GM23338 (cell line): Measurements from ENCODE around the gene TNC. TPM values are rescaled to one million over a fixed set of nuclear protein-coding genes. Genes with fewer than 3 reads are reported as not detected.

Source experiments
- ATAC-seq: fragments of 200-7000 bp; cut with Tn5 transposase; 3 replicates; pipeline ENCODE4 v1.9.1; 2020
- DNase-seq: peaks from one replicate; pipeline ENCODE4 v3.0.0-alpha.2; 2015; ENCODE audit warnings: low spot score
- H2AFZ ChIP-seq: fragments of 200-600 bp; sonication (generic); 2 replicates; pipeline ENCODE4 v1.8.0; 2016; ENCODE audit warnings: antibody characterized with exemption, mild to moderate bottlenecking, moderate library complexity
- H3F3A ChIP-seq: fragments of 200-600 bp; sonication (generic); replicated peaks from 2 replicates; pipeline ENCODE4 v1.8.0; 2017; ENCODE audit warnings: antibody characterized with exemption, mixed run types, low read depth
- H3K27ac ChIP-seq: fragments of 200-600 bp; sonication (generic); 2 replicates; pipeline ENCODE4 v1.6.1; 2016; ENCODE audit warnings: low read depth
- H3K27me3 ChIP-seq: fragments of 200-600 bp; sonication (generic); 2 replicates; pipeline ENCODE4 v1.8.0; 2016; ENCODE audit warnings: mild to moderate bottlenecking, mixed run types, moderate library complexity; ENCODE audit not compliant: insufficient read depth
- H3K36me3 ChIP-seq: fragments of 200-600 bp; sonication (generic); 2 replicates; pipeline ENCODE4 v1.8.0; 2016; ENCODE audit warnings: mild to moderate bottlenecking; ENCODE audit not compliant: insufficient read depth
- H3K4me1 ChIP-seq: fragments of 200-600 bp; sonication (generic); 2 replicates; pipeline ENCODE4 v1.8.0; 2016; ENCODE audit warnings: mild to moderate bottlenecking, moderate library complexity; ENCODE audit not compliant: insufficient read depth
- H3K4me2 ChIP-seq: fragments of 200-600 bp; sonication (generic); 2 replicates; pipeline ENCODE4 v1.7.1; 2017; ENCODE audit warnings: mixed run types
- H3K4me3 ChIP-seq: fragments of 200-600 bp; sonication (generic); 2 replicates; pipeline ENCODE4 v1.6.1; 2016; ENCODE audit warnings: mixed run types
- H3K79me2 ChIP-seq: fragments of 200-600 bp; sonication (generic); replicated peaks from 2 replicates; pipeline ENCODE4 v1.8.0; 2017; ENCODE audit warnings: mild to moderate bottlenecking; ENCODE audit not compliant: insufficient read depth
- H3K9me2 ChIP-seq: fragments of 200-600 bp; sonication (generic); 2 replicates; pipeline ENCODE4 v1.8.0; 2017; ENCODE audit not compliant: insufficient read depth
- H4K20me1 ChIP-seq: fragments of 200-600 bp; sonication (generic); replicated peaks from 2 replicates; pipeline ENCODE4 v1.8.0; 2017; ENCODE audit warnings: mild to moderate bottlenecking; ENCODE audit not compliant: insufficient read depth
- H3K27ac Mint-ChIP-seq: 2 replicates; pipeline ENCODE4 v1.8.0; 2020; ENCODE audit warnings: inconsistent platforms, mild to moderate bottlenecking, moderate library complexity, mixed read lengths
- H3K27me3 Mint-ChIP-seq: 3 replicates; pipeline ENCODE4 v1.8.0; 2022; ENCODE audit warnings: low read depth, mild to moderate bottlenecking, moderate library complexity, mixed read lengths, inconsistent platforms; ENCODE audit not compliant: insufficient read depth, poor library complexity
- H3K36me3 Mint-ChIP-seq: 3 replicates; pipeline ENCODE4 v1.8.0; 2021; ENCODE audit warnings: low read depth, mild to moderate bottlenecking, inconsistent platforms, moderate library complexity, mixed read lengths
- H3K4me1 Mint-ChIP-seq: 3 replicates; pipeline ENCODE4 v1.8.0; 2020; ENCODE audit warnings: mild to moderate bottlenecking, inconsistent platforms, mixed read lengths
- H3K4me3 Mint-ChIP-seq: 3 replicates; pipeline ENCODE4 v1.8.0; 2021; ENCODE audit warnings: moderate library complexity, mild to moderate bottlenecking, inconsistent platforms, mixed read lengths
- H3K9me3 Mint-ChIP-seq: 3 replicates; pipeline ENCODE4 v1.8.0; 2020; ENCODE audit warnings: moderate library complexity, mild to moderate bottlenecking, inconsistent platforms, mixed read lengths
- CREB1 ChIP-seq: fragments of 250-450 bp; sonication (Bioruptor Pico); IDR thresholded peaks from 2 replicates; pipeline ENCODE4 v1.5.0; 2020; ENCODE audit warnings: low read depth, mild to moderate bottlenecking, moderate library complexity
- CTCF ChIP-seq, 2 experiments: fragments of 200-600 bp in 1 of 2; sonication (generic) in 1 of 2; conservative IDR thresholded peaks; 2 replicates each; pipeline versions ENCODE4 v1.5.1 to v1.6.1; 2016 to 2017; ENCODE audit warnings: antibody characterized with exemption in 2 of 2, low read depth in 2 of 2, mild to moderate bottlenecking in 2 of 2, moderate library complexity in 1 of 2
- ETS1 ChIP-seq: IDR thresholded peaks from 2 replicates; pipeline ENCODE4 v1.6.1; 2016; ENCODE audit warnings: antibody characterized with exemption
- EZH2 ChIP-seq: fragments of 200-600 bp; sonication (generic); IDR thresholded peaks from one replicate; pipeline ENCODE4 v1.8.0; 2017; ENCODE audit warnings: antibody characterized with exemption, mild to moderate bottlenecking, low read depth; ENCODE audit not compliant: unreplicated experiment
- EZH2phosphoT487 ChIP-seq: fragments of 200-600 bp; sonication (generic); IDR thresholded peaks from one replicate; pipeline ENCODE4 v1.8.1; 2018; ENCODE audit warnings: antibody characterized with exemption; ENCODE audit not compliant: unreplicated experiment
- JUNB ChIP-seq: IDR thresholded peaks from one replicate; pipeline ENCODE4 v1.6.1; 2016; ENCODE audit warnings: antibody characterized with exemption; ENCODE audit not compliant: unreplicated experiment
- NANOG ChIP-seq: IDR thresholded peaks from 2 replicates; pipeline ENCODE4 v1.6.1; 2016; ENCODE audit warnings: antibody characterized with exemption, borderline replicate concordance
- POLR2AphosphoS5 ChIP-seq: IDR thresholded peaks from 2 replicates; pipeline ENCODE4 v1.6.1; 2016; ENCODE audit warnings: antibody characterized with exemption, low read depth
- REST ChIP-seq: IDR thresholded peaks from one replicate; pipeline ENCODE4 v1.6.1; 2018; ENCODE audit warnings: antibody characterized with exemption; ENCODE audit not compliant: unreplicated experiment
- STAT1 ChIP-seq: IDR thresholded peaks from one replicate; pipeline ENCODE4 v1.6.1; 2016; ENCODE audit warnings: antibody characterized with exemption; ENCODE audit not compliant: unreplicated experiment
- ZNF114 ChIP-seq: fragments of 250-450 bp; sonication (Bioruptor Pico); IDR thresholded peaks from 2 replicates; pipeline ENCODE4 v1.5.0; 2020; ENCODE audit warnings: mild to moderate bottlenecking, moderate library complexity
- ZNF331 ChIP-seq: fragments of 250-450 bp; sonication (Bioruptor Pico); IDR thresholded peaks from 2 replicates; pipeline ENCODE4 v1.5.0; 2020; ENCODE audit warnings: low read depth, mild to moderate bottlenecking, moderate library complexity
- ZNF462 ChIP-seq: fragments of 250-450 bp; sonication (Bioruptor Pico); IDR thresholded peaks from 2 replicates; pipeline ENCODE4 v1.5.0; 2020; ENCODE audit warnings: mild to moderate bottlenecking, moderate library complexity
- polyA plus RNA-seq: library from polyadenylated mRNA; unstranded; fragments of >200 nt; fragmentation: Nextera tagmentation; extraction: Ambion mirVana; gene quantifications from 2 replicates; pipeline ENCODE4 v1.2.1, GENCODE V29; 2016
- total RNA-seq: library from RNA; depleted of rRNA; stranded (reverse); fragments of >200 nt; shearing (Covaris generic); gene quantifications from 2 replicates; pipeline ENCODE4 v1.2.3, GENCODE V29; 2014

TNC gene
- total and polyA plus RNA-seq, 2 experiments from 2014 or later: 0.89 to 2.7 TPM

- H2AFZ ChIP-seq: no peak overlapping the region
- H3K9me2 ChIP-seq: no peaks in the 10 kb centered on the region; the same call in 1 of the 2 replicates
- no peak overlapping the region for H3K27ac ChIP-seq
- Mint-ChIP-seq H3K36me3 (no peaks in the 10 kb centered on the region), H3K4me1 (peaks cover 7% of the 10 kb centered on the region; the same call in 2 of the 3 replicates), H3K27me3 (peaks cover 1% of the 10 kb centered on the region), H3K27ac (no peak overlapping the region), H3K9me3 (no peaks in the 10 kb centered on the region), H3K4me3 (no peak overlapping the region)
- H3K4me3 ChIP-seq: no peak overlapping the region
- no peak for ATAC-seq
- no peak for DNase-seq
- no peaks in the 10 kb centered on the region for H3K4me1 ChIP-seq
- no peaks in the 10 kb centered on the region for H4K20me1 ChIP-seq
- no peaks in the 10 kb centered on the region for H3K79me2 ChIP-seq
- no peaks in the 10 kb centered on the region for H3F3A ChIP-seq
- no peak for TF ChIP-seq NANOG
- no peak for TF ChIP-seq ETS1
- TF ChIP-seq EZH2: no peak
- TF ChIP-seq POLR2AphosphoS5: no peak
- no peak for TF ChIP-seq EZH2phosphoT487
- TF ChIP-seq REST: no peak
- TF ChIP-seq ZNF462 (CRISPR knock-in tag): no peak
- TF ChIP-seq JUNB: no peak
- TF ChIP-seq CTCF (conservative IDR thresholded peaks at IDR 0.05; ENCODE audit: low read depth in 2 of 2): no peak
- TF ChIP-seq ZNF114 (CRISPR knock-in tag): no peak
- TF ChIP-seq STAT1: no peak
- no peak for TF ChIP-seq CREB1 (CRISPR knock-in tag)
- no peak for TF ChIP-seq ZNF331 (CRISPR knock-in tag)
- H3K27me3 ChIP-seq: no peaks in the 10 kb centered on the region
- no peaks in the 10 kb centered on the region for H3K36me3 ChIP-seq
- no peak overlapping the region for H3K4me2 ChIP-seq
These were observed 13.0 kb downstream of the TNC start for GRCh38 chr9:115104908-115105307.
